GM19395 (cell line): Measurements from ENCODE around the gene GPX7.

Experiments
- ATAC-seq: cut with Tn5 transposase; IDR thresholded peaks from one replicate; pipeline ENCODE4 v1.9.1; 2021; ENCODE audit warnings: mild to moderate bottlenecking, moderate library complexity; ENCODE audit not compliant: unreplicated experiment

GPX7 gene

GRCh38 chr1:52585474-52585873 lies 16.7 kb upstream of the GPX7 start:
- no peak for ATAC-seq

- no peak for ATAC-seq
Observed at GRCh38 chr1:52588027-52588426, 14.1 kb upstream of the GPX7 start.

GRCh38 chr1:52588535-52588934 lies 13.6 kb upstream of the GPX7 start:
- no peak for ATAC-seq

GRCh38 chr1:52590266-52590665 lies 11.9 kb upstream of the GPX7 start:
- ATAC-seq = no peak

- no peak for ATAC-seq
Observed at GRCh38 chr1:52592637-52593323, 9.4 kb upstream of the GPX7 start.

- ATAC-seq = no peak
Observed at GRCh38 chr1:52593495-52593894, 8.7 kb upstream of the GPX7 start.

- no peak for ATAC-seq
Observed at GRCh38 chr1:52595061-52595460, 7.1 kb upstream of the GPX7 start.

- no peak for ATAC-seq
Observed at GRCh38 chr1:52597912-52598311, 4.3 kb upstream of the GPX7 start.

GRCh38 chr1:52598729-52599128 lies 3.4 kb upstream of the GPX7 start:
- no peak for ATAC-seq

- no peak for ATAC-seq
Observed at GRCh38 chr1:52599236-52599635, 2.9 kb upstream of the GPX7 start.

- ATAC-seq = no peak
Observed at GRCh38 chr1:52600533-52601179, 1.5 kb upstream of the GPX7 start.

GRCh38 chr1:52601519-52601918 lies 652 bp upstream of the GPX7 start:
- no peak for ATAC-seq

- ATAC-seq = no peak
Observed at GRCh38 chr1:52602856-52603600, 857 bp downstream of the GPX7 start.

GRCh38 chr1:52603630-52604029 lies 1.5 kb downstream of the GPX7 start:
- no peak for ATAC-seq

GRCh38 chr1:52604063-52604770 lies 2.0 kb downstream of the GPX7 start:
- no peak for ATAC-seq

- ATAC-seq = no peak
Observed at GRCh38 chr1:52613636-52614373, 11.6 kb downstream of the GPX7 start.

GRCh38 chr1:52614671-52615070 lies 12.5 kb downstream of the GPX7 start:
- ATAC-seq = no peak

- no peak for ATAC-seq
Observed at GRCh38 chr1:52615489-52616042, 13.4 kb downstream of the GPX7 start.

- no peak for ATAC-seq
Observed at GRCh38 chr1:52621950-52622349, 19.8 kb downstream of the GPX7 start.

- no peak for ATAC-seq
Observed at GRCh38 chr1:52623812-52624211, 21.6 kb downstream of the GPX7 start.
